K562 (cell line): ENCODE measurements around the gene TTLL10. TPM values are rescaled to one million over a fixed set of nuclear protein-coding genes. Genes with fewer than 3 reads are reported as not detected.

Experiments
- DDX20 ChIP-seq: fragments of 450-650 bp; IDR thresholded peaks from 2 replicates; pipeline ENCODE4 v1.6.1; 2016; ENCODE audit warnings: missing genetic modification characterization, low read depth, mild to moderate bottlenecking, missing compliant biosample characterization, moderate library complexity
- EZH2 ChIP-seq: IDR thresholded peaks from 2 replicates; pipeline ENCODE4 v1.6.1; 2012; ENCODE audit warnings: low read depth, mild to moderate bottlenecking, inconsistent platforms, low read length, borderline replicate concordance
- FOS ChIP-seq: IDR thresholded peaks from 3 replicates; pipeline ENCODE4 v1.6.1; 2011; ENCODE audit not compliant: insufficient read length; ENCODE audit errors: extremely low read depth
- MEF2D ChIP-seq: conservative IDR thresholded peaks from 2 replicates; pipeline ENCODE4 v1.6.1; 2016; ENCODE audit warnings: low read depth, missing genetic modification characterization, missing compliant biosample characterization
- POLR2AphosphoS5 ChIP-seq: IDR thresholded peaks from 2 replicates; pipeline ENCODE4 v1.6.1; 2011; ENCODE audit warnings: mild to moderate bottlenecking, low read depth, low read length, moderate library complexity; ENCODE audit not compliant: control insufficient read depth, insufficient read depth
- SMAD2 ChIP-seq: fragments of 150-350 bp; IDR thresholded peaks from 2 replicates; pipeline ENCODE4 v1.6.1; 2014; ENCODE audit warnings: low read depth, mild to moderate bottlenecking, low read length
- SRF ChIP-seq, 2 experiments: fragments of 250-450, 450-650 bp in 1 of 2; sonication (Bioruptor Pico) in 1 of 2; sonication (generic) in 1 of 2; formaldehyde crosslinking; IDR thresholded peaks; 2 replicates each; pipeline versions ENCODE4 v1.5.0 to v1.5.1; 2020 to 2022; ENCODE audit warnings: mild to moderate bottlenecking in 1 of 2, missing genetic modification reagents in 1 of 2
- TBP ChIP-seq: optimal IDR thresholded peaks from 2 replicates; pipeline ENCODE3; 2011; ENCODE audit warnings: low read depth, low read length, improper control_type of control experiment
- TCF7L2 ChIP-seq: fragments of 150-350 bp; IDR thresholded peaks from 2 replicates; pipeline ENCODE4 v1.6.1; 2016; ENCODE audit warnings: low read depth, mild to moderate bottlenecking, low read length, moderate library complexity
- TOE1 ChIP-seq, 2 experiments: fragments of 450-650 bp in 1 of 2; sonication (generic) in 1 of 2; formaldehyde crosslinking in 1 of 2; IDR thresholded peaks; 2 replicates each; pipeline versions ENCODE4 v1.7.1 to v1.8.0; 2016 to 2022; ENCODE audit warnings: borderline replicate concordance in 2 of 2, mild to moderate bottlenecking in 2 of 2, antibody characterized with exemption in 1 of 2, inconsistent platforms in 1 of 2, low read depth in 1 of 2, missing genetic modification reagents in 1 of 2, moderate library complexity in 1 of 2
- ZBTB49 ChIP-seq: sonication (generic); formaldehyde crosslinking; IDR thresholded peaks from 2 replicates; pipeline ENCODE4 v1.8.0; 2022; ENCODE audit warnings: missing genetic modification reagents, mild to moderate bottlenecking, borderline replicate concordance
- ZNF280B ChIP-seq: fragments of 250-450 bp; sonication (Bioruptor Pico); IDR thresholded peaks from 2 replicates; pipeline ENCODE4 v1.5.1; 2021; ENCODE audit warnings: mild to moderate bottlenecking
- ZNF395 ChIP-seq: fragments of 200-800 bp; sonication (Bioruptor generic); IDR thresholded peaks from 2 replicates; pipeline ENCODE4 v1.6.1; 2017; ENCODE audit warnings: missing genetic modification characterization, missing compliant biosample characterization
- ZNF717 ChIP-seq: fragments of 250-450 bp; sonication (Bioruptor Pico); IDR thresholded peaks from 2 replicates; pipeline ENCODE4 v1.5.0; 2021
- polyA plus RNA-seq, 8 experiments: library from polyadenylated mRNA; depleted of rRNA in 4 of 8; stranded (reverse) in 5 of 8; unstranded in 3 of 8; fragments of >200 nt; fragmentation: Nextera tagmentation in 2 of 8; fragmentation: Illumina TruSeq in 1 of 8; extraction: Ambion mirVana in 2 of 8; extraction: Trizol in 1 of 8; gene quantifications; 2 replicates each; pipeline versions ENCODE4 v1.2.1 to v1.2.3, GENCODE V29; 2011 to 2014; ENCODE audit warnings: inconsistent platforms in 1 of 8, missing spikeins in 1 of 8
- total RNA-seq, 7 experiments: library from RNA; depleted of rRNA in 6 of 7; stranded (reverse); fragments of >200 nt in 6 of 7; fragmentation: Illumina TruSeq in 2 of 7; extraction: Trizol in 2 of 7; gene quantifications; 2 replicates each; pipeline versions ENCODE4 v1.2.1 to v1.2.3, GENCODE V29; 2011 to 2021; ENCODE audit warnings: low replicate concordance in 1 of 7
- TF ChIP-seq, protein P1 (sequence below): sonication (generic); formaldehyde crosslinking; IDR thresholded peaks from 2 replicates; pipeline ENCODE4 v1.8.1; 2022; ENCODE audit warnings: missing genetic modification reagents
- TF ChIP-seq, protein P2 (sequence below): fragments of 150-350 bp; conservative IDR thresholded peaks from 2 replicates; pipeline ENCODE4 v1.6.1; 2014; ENCODE audit warnings: low read length
- TF ChIP-seq, protein P3 (sequence below): fragments of 250-450 bp; sonication (Bioruptor Pico); IDR thresholded peaks from 2 replicates; pipeline ENCODE4 v1.9.0; 2021; ENCODE audit warnings: mild to moderate bottlenecking

The TTLL10 gene
- total and polyA plus RNA-seq, 9 of the 15 experiments (the other 6 are each of a cell fraction or from before 2014, with no cell fraction given), result not detected

DNA sequence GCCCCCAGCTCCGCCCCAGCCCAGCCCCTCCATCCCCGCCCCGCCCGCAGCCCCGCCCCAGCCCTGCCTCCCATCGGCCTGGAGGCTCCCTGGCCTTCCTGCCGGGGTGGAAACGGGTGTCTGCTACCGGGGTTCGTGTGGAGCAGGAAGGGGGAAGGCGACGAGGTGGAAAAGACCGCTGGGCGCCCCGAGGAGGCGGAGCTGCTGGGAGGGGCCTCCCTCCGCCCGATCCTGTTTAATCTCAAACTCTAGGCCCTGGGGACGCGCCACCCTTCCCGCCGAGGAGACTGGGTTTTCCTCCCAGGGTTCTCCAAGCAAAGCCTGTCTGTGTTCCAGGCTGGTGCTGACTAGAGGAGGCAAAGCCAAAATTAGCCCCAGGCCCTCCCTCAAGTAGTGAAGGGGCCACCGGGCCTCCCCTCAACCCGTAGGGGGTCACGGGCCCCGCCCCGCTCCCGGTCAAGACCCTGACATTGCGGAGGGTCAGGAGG is 16.2 kb upstream of the TTLL10 start (continued):
- TF ChIP-seq ZNF395 (CRISPR knock-in tag) (no peak), MEF2D (no peak), TBP (peak; percentile 47), SRF (CRISPR knock-in tag; IDR thresholded peaks at IDR 0.05) (0 out of 4 replicates have a peak, but pooled peaks of 1 of the 2 experiments have one; percentile 21), SMAD2 (no peak), EZH2 (no peak), POLR2AphosphoS5 (peak; percentile 75), FOS (no peak), DDX20 (tag) (no peak), TCF7L2 (no peak), ZBTB49 (CRISPR knock-in tag) (no peak), ZNF717 (CRISPR knock-in tag) (0 out of 2 replicates have a peak, but pooled peaks have one; percentile 41), ZNF280B (CRISPR knock-in tag) (no peak), TOE1 (IDR thresholded peaks at IDR 0.05; ENCODE audit: borderline replicate concordance) (0 out of 2 replicates have a peak, but pooled peaks have one; percentile 46), TOE1 (CRISPR knock-in tag; IDR thresholded peaks at IDR 0.05; ENCODE audit: borderline replicate concordance, low read depth) (no peak)
- TF ChIP-seq, protein P1, sequence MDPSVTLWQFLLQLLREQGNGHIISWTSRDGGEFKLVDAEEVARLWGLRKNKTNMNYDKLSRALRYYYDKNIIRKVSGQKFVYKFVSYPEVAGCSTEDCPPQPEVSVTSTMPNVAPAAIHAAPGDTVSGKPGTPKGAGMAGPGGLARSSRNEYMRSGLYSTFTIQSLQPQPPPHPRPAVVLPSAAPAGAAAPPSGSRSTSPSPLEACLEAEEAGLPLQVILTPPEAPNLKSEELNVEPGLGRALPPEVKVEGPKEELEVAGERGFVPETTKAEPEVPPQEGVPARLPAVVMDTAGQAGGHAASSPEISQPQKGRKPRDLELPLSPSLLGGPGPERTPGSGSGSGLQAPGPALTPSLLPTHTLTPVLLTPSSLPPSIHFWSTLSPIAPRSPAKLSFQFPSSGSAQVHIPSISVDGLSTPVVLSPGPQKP (CRISPR knock-in tag), result no peak
- TF ChIP-seq, protein P2, sequence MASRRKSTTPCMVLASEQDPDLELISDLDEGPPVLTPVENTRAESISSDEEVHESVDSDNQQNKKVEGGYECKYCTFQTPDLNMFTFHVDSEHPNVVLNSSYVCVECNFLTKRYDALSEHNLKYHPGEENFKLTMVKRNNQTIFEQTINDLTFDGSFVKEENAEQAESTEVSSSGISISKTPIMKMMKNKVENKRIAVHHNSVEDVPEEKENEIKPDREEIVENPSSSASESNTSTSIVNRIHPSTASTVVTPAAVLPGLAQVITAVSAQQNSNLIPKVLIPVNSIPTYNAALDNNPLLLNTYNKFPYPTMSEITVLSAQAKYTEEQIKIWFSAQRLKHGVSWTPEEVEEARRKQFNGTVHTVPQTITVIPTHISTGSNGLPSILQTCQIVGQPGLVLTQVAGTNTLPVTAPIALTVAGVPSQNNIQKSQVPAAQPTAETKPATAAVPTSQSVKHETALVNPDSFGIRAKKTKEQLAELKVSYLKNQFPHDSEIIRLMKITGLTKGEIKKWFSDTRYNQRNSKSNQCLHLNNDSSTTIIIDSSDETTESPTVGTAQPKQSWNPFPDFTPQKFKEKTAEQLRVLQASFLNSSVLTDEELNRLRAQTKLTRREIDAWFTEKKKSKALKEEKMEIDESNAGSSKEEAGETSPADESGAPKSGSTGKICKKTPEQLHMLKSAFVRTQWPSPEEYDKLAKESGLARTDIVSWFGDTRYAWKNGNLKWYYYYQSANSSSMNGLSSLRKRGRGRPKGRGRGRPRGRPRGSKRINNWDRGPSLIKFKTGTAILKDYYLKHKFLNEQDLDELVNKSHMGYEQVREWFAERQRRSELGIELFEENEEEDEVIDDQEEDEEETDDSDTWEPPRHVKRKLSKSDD, result no peak
- TF ChIP-seq, protein P3, sequence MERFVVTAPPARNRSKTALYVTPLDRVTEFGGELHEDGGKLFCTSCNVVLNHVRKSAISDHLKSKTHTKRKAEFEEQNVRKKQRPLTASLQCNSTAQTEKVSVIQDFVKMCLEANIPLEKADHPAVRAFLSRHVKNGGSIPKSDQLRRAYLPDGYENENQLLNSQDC (CRISPR knock-in tag), result no peak
